ENCODE results near the gene SNX24. TPM values are rescaled to one million over a fixed set of nuclear protein-coding genes. Genes with fewer than 3 reads are reported as not detected.

Gene SNX24
- polyA plus RNA-seq, 3 donors, result 3.5 to 10.6 (median 8.0) TPM

DNA sequence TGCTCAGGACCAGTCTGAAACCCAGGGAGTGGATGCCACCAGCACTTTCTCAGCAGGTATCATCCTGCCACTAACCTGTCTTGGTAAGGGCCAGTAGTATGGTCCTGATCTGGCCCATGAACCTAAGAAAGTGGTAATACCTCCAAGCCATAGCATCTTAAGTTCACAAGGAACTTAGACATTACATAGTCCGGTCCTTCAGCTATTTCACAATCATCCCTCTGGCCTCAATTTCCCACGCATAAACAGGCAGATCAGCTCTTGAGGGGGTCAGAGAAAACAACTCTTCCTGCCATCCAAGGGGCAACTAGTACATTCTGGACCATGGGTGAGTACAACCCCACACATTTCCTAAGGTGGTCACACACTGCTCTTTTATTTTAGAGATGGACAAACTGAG, 102.9 kb downstream of the SNX24 start:
- Mint-ChIP-seq H3K27me3 (ENCODE audit: low read depth in 3 of 3) (peaks cover 0 to under 1% (median 0%) of the 10 kb centered on the region in 3 donors), H3K4me1 (peaks cover 2% of the 10 kb centered on the region), H3K4me3 (no peak overlapping the region), H3K36me3 (peaks cover 0 to 18% of the 10 kb centered on the region in 2 donors), H3K9me3 (peaks cover 0 to 6% (median 2%) of the 10 kb centered on the region in 7 donors), H3K27ac (peak overlapping the region in 1 of 7 donors; percentile 2)
- H3K79me2 ChIP-seq (ENCODE audit: insufficient read depth, low read length), result no peaks in the 10 kb centered on the region
- H3K4me1 ChIP-seq (ENCODE audit: control insufficient read depth in 1 of 2, insufficient read depth in 2 of 2, low read length in 2 of 2), result no peaks in the 10 kb centered on the region
- H3K27ac ChIP-seq (ENCODE audit: low read depth in 1 of 2, low read length in 2 of 2), result no peak overlapping the region
- H4K20me1 ChIP-seq (ENCODE audit: insufficient read depth, low read length), result no peaks in the 10 kb centered on the region
- no peak overlapping the region for H3K4me2 ChIP-seq (replicated peaks; ENCODE audit: extremely low read depth, low read length, poor library complexity, severe bottlenecking)
- no peak overlapping the region for H3K9ac ChIP-seq (ENCODE audit: insufficient read depth, low read length, poor library complexity, severe bottlenecking)
- WGBS (ENCODE audit: insufficient coverage), result 60% methylated on average over 1 of the region's 2 CpGs
- no peaks in the 10 kb centered on the region for H3K9me3 ChIP-seq (replicated peaks in 1 of 2; ENCODE audit: control insufficient read depth in 1 of 2, insufficient read depth in 1 of 2, low read length in 2 of 2)
- H2AFZ ChIP-seq (ENCODE audit: insufficient read depth, low read depth, low read length, poor library complexity, severe bottlenecking), result no peak overlapping the region
- intact Hi-C loops (cut with micrococcal nuclease), result no loop called here
- no peak overlapping the region for H3K4me3 ChIP-seq (replicated peaks in 1 of 3; ENCODE audit: low read depth in 2 of 3, low read length in 3 of 3)
- peaks cover 0 to 2% of the 10 kb centered on the region in 2 donors for H3K36me3 ChIP-seq (replicated peaks in 1 of 2; ENCODE audit: control insufficient read depth in 1 of 2, insufficient read depth in 2 of 2, low read length in 2 of 2)
- H3K27me3 ChIP-seq (ENCODE audit: control insufficient read depth in 2 of 2, insufficient read depth in 2 of 2, low read length in 2 of 2), result no peaks in the 10 kb centered on the region
- TF ChIP-seq, protein P1, sequence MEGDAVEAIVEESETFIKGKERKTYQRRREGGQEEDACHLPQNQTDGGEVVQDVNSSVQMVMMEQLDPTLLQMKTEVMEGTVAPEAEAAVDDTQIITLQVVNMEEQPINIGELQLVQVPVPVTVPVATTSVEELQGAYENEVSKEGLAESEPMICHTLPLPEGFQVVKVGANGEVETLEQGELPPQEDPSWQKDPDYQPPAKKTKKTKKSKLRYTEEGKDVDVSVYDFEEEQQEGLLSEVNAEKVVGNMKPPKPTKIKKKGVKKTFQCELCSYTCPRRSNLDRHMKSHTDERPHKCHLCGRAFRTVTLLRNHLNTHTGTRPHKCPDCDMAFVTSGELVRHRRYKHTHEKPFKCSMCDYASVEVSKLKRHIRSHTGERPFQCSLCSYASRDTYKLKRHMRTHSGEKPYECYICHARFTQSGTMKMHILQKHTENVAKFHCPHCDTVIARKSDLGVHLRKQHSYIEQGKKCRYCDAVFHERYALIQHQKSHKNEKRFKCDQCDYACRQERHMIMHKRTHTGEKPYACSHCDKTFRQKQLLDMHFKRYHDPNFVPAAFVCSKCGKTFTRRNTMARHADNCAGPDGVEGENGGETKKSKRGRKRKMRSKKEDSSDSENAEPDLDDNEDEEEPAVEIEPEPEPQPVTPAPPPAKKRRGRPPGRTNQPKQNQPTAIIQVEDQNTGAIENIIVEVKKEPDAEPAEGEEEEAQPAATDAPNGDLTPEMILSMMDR (IDR thresholded peaks at IDR 0.05), result no peak
- no peak for DNase-seq

- H3K9me3 Mint-ChIP-seq, result peaks cover 0 to 10% (median 6%) of the 10 kb centered on the region in 7 donors
- Histone ChIP-seq H3K4me3 (replicated peaks in 1 of 3; ENCODE audit: low read depth in 2 of 3, low read length in 3 of 3) (no peak overlapping the region), H3K4me2 (replicated peaks; ENCODE audit: extremely low read depth, low read length, poor library complexity, severe bottlenecking) (no peak overlapping the region), H3K4me1 (ENCODE audit: control insufficient read depth in 1 of 2, insufficient read depth in 2 of 2, low read length in 2 of 2) (no peaks in the 10 kb centered on the region), H3K27ac (ENCODE audit: low read depth in 1 of 2, low read length in 2 of 2) (no peak overlapping the region), H4K20me1 (ENCODE audit: insufficient read depth, low read length) (no peaks in the 10 kb centered on the region), H3K9ac (ENCODE audit: insufficient read depth, low read length, poor library complexity, severe bottlenecking) (no peak overlapping the region), H3K79me2 (ENCODE audit: insufficient read depth, low read length) (no peaks in the 10 kb centered on the region), H3K27me3 (ENCODE audit: control insufficient read depth in 2 of 2, insufficient read depth in 2 of 2, low read length in 2 of 2) (no peaks in the 10 kb centered on the region), H2AFZ (ENCODE audit: insufficient read depth, low read depth, low read length, poor library complexity, severe bottlenecking) (no peak overlapping the region), H3K36me3 (replicated peaks in 1 of 2; ENCODE audit: control insufficient read depth in 1 of 2, insufficient read depth in 2 of 2, low read length in 2 of 2) (peaks cover 0 to 2% of the 10 kb centered on the region in 2 donors), H3K9me3 (replicated peaks in 1 of 2; ENCODE audit: control insufficient read depth in 1 of 2, insufficient read depth in 1 of 2, low read length in 2 of 2) (no peaks in the 10 kb centered on the region)
- TF ChIP-seq, protein P1 (IDR thresholded peaks at IDR 0.05), result no peak
- no peak overlapping the region for H3K4me3 Mint-ChIP-seq
- DNase-seq, result no peak
- no peak overlapping the region for H3K27ac Mint-ChIP-seq
- 97% methylated on average over 5 of the region's 8 CpGs for WGBS (ENCODE audit: insufficient coverage)
- intact Hi-C loops (cut with micrococcal nuclease), result no loop called here
- no peaks in the 10 kb centered on the region for H3K27me3 Mint-ChIP-seq (ENCODE audit: low read depth in 3 of 3)
- H3K4me1 Mint-ChIP-seq, result no peaks in the 10 kb centered on the region
- H3K36me3 Mint-ChIP-seq, result peaks cover 14 to 22% of the 10 kb centered on the region in 2 donors
Observed at GRCh38 chr5:122951658-122952057, 106.2 kb downstream of the SNX24 start.

Data from CD14-positive monocyte (primary cell).